Thymus (tissue), 11 donors: ENCODE results near the gene TDO2. TPM values are rescaled to one million over a fixed set of nuclear protein-coding genes. Genes with fewer than 3 reads are reported as not detected.

Source experiments
- DNase-seq, 9 donors: peaks; one replicate each; pipeline ENCODE4 v3.0.0-alpha.2; 2013; ENCODE audit warnings: low spot score in 9 of 9, low read depth in 6 of 9, missing footprints in 1 of 9
- H3K27ac ChIP-seq, 2 donors: one replicate each; pipeline ENCODE4 v1.5.1; 2013; ENCODE audit warnings: control low read depth in 1 of 2, low read depth in 1 of 2, low read length in 1 of 2, mild to moderate bottlenecking in 1 of 2, moderate library complexity in 1 of 2
- H3K27me3 ChIP-seq, 2 donors: one replicate each; pipeline ENCODE4 v1.5.1; 2013; ENCODE audit warnings: low read length in 1 of 2; ENCODE audit not compliant: control insufficient read depth in 2 of 2, insufficient read depth in 1 of 2
- H3K36me3 ChIP-seq, 2 donors: one replicate each; pipeline ENCODE4 v1.5.1; 2013; ENCODE audit warnings: low read length in 1 of 2, mild to moderate bottlenecking in 1 of 2, moderate library complexity in 1 of 2; ENCODE audit not compliant: control insufficient read depth in 2 of 2, insufficient read depth in 2 of 2
- H3K4me1 ChIP-seq, 2 donors: one replicate each; pipeline ENCODE4 v1.5.1; 2013; ENCODE audit warnings: low read length in 2 of 2; ENCODE audit not compliant: control insufficient read depth in 2 of 2, insufficient read depth in 2 of 2
- H3K4me3 ChIP-seq, 2 donors: one replicate each; pipeline ENCODE4 v1.5.1; 2013; ENCODE audit warnings: low read length in 2 of 2, control low read depth in 1 of 2, mild to moderate bottlenecking in 1 of 2
- H3K9me3 ChIP-seq, 2 donors: one replicate each; pipeline ENCODE4 v1.5.1; 2013; ENCODE audit warnings: low read length in 1 of 2, mild to moderate bottlenecking in 1 of 2; ENCODE audit not compliant: control insufficient read depth in 2 of 2, insufficient read depth in 1 of 2
- WGBS: extraction: QIAGEN DNeasy Blood & Tissue Kit; methylation state at CpG from one replicate; pipeline ENCODE4 v1.1.7; 2013; 5-methylcytosine and 5-hydroxymethylcytosine counted together
- polyA plus RNA-seq: library from polyadenylated mRNA; stranded (reverse); fragments of 200-250 nt; gene quantifications from one replicate; pipeline ENCODE4 v1.2.3, GENCODE V29; 2013
- total RNA-seq: library from RNA; stranded (reverse); fragments of 120-200 nt; gene quantifications from one replicate; pipeline ENCODE4 v1.2.4, GENCODE V29; 2013
- donor health status: healthy.

Gene TDO2
- total and polyA plus RNA-seq, 2 donors, result 0.66 to 1.1 TPM

- WGBS, result 87% methylated on average over 1 of the region's 1 CpG
- H3K4me3 ChIP-seq, result no peak overlapping the region
- H3K9me3 ChIP-seq, result no peaks in the 10 kb centered on the region
- H3K4me1 ChIP-seq, result no peaks in the 10 kb centered on the region
- no peaks in the 10 kb centered on the region for H3K27me3 ChIP-seq
- H3K36me3 ChIP-seq, result no peaks in the 10 kb centered on the region
- DNase-seq, result no peak
- no peak overlapping the region for H3K27ac ChIP-seq
These were observed 3.1 kb upstream of the TDO2 start for GRCh38 chr4:155900381-155900780.

GRCh38 chr4:155901013-155901412 is 2.5 kb upstream of the TDO2 start:
- Histone ChIP-seq H3K9me3 (no peaks in the 10 kb centered on the region), H3K27me3 (no peaks in the 10 kb centered on the region), H3K36me3 (no peaks in the 10 kb centered on the region), H3K4me3 (no peak overlapping the region), H3K4me1 (no peaks in the 10 kb centered on the region), H3K27ac (no peak overlapping the region)
- no peak for DNase-seq
- 99% methylated on average over 2 of the region's 2 CpGs for WGBS

- DNase-seq, result no peak
- Histone ChIP-seq H3K27ac (no peak overlapping the region), H3K4me1 (no peaks in the 10 kb centered on the region), H3K9me3 (no peaks in the 10 kb centered on the region), H3K27me3 (no peaks in the 10 kb centered on the region), H3K4me3 (no peak overlapping the region), H3K36me3 (no peaks in the 10 kb centered on the region)
- WGBS, result 89% methylated on average over 3 of the region's 3 CpGs
These were observed 835 bp downstream of the TDO2 start for GRCh38 chr4:155904331-155904730.

GRCh38 chr4:155906554-155907247 is 3.2 kb downstream of the TDO2 start:
- Histone ChIP-seq H3K27me3 (no peaks in the 10 kb centered on the region), H3K36me3 (no peaks in the 10 kb centered on the region), H3K9me3 (no peaks in the 10 kb centered on the region), H3K4me3 (no peak overlapping the region), H3K27ac (no peak overlapping the region), H3K4me1 (no peaks in the 10 kb centered on the region)
- 90% methylated on average over 6 of the region's 6 CpGs for WGBS
- DNase-seq, result peak in 2 of 9 donors; percentile 1 to 5

- Histone ChIP-seq H3K4me1 (no peaks in the 10 kb centered on the region), H3K27ac (no peak overlapping the region), H3K9me3 (no peaks in the 10 kb centered on the region), H3K27me3 (no peaks in the 10 kb centered on the region), H3K4me3 (no peak overlapping the region), H3K36me3 (no peaks in the 10 kb centered on the region)
- WGBS, result 94% methylated on average over 1 of the region's 1 CpG
- no peak for DNase-seq
These were observed 4.1 kb downstream of the TDO2 start for GRCh38 chr4:155907556-155907955.

GRCh38 chr4:155908187-155909139 is 5.0 kb downstream of the TDO2 start:
- Histone ChIP-seq H3K9me3 (no peaks in the 10 kb centered on the region), H3K27me3 (no peaks in the 10 kb centered on the region), H3K27ac (no peak overlapping the region), H3K36me3 (no peaks in the 10 kb centered on the region), H3K4me1 (no peaks in the 10 kb centered on the region), H3K4me3 (no peak overlapping the region)
- WGBS, result 96% methylated on average over 4 of the region's 4 CpGs
- DNase-seq, result no peak

GRCh38 chr4:155909615-155910226 is 6.2 kb downstream of the TDO2 start:
- 96% methylated on average over 3 of the region's 3 CpGs for whole genome bisulfite sequencing
- DNase-seq, result no peak
- Histone ChIP-seq H3K4me1 (no peaks in the 10 kb centered on the region), H3K27ac (no peak overlapping the region), H3K4me3 (no peak overlapping the region), H3K27me3 (no peaks in the 10 kb centered on the region), H3K9me3 (no peaks in the 10 kb centered on the region), H3K36me3 (no peaks in the 10 kb centered on the region)

GRCh38 chr4:155911905-155912304 is 8.4 kb downstream of the TDO2 start:
- H3K4me3 ChIP-seq, result no peak overlapping the region
- no peak for DNase-seq
- H3K4me1 ChIP-seq, result no peaks in the 10 kb centered on the region
- no peak overlapping the region for H3K27ac ChIP-seq
- H3K36me3 ChIP-seq, result no peaks in the 10 kb centered on the region
- no peaks in the 10 kb centered on the region for H3K9me3 ChIP-seq
- 94% methylated on average over 1 of the region's 1 CpG for whole genome bisulfite sequencing
- H3K27me3 ChIP-seq, result no peaks in the 10 kb centered on the region

- no peaks in the 10 kb centered on the region for H3K36me3 ChIP-seq
- DNase-seq, result no peak
- WGBS, result 59% methylated on average over 5 of the region's 5 CpGs
- no peak overlapping the region for H3K4me3 ChIP-seq
- H3K27me3 ChIP-seq, result no peaks in the 10 kb centered on the region
- no peaks in the 10 kb centered on the region for H3K9me3 ChIP-seq
- no peaks in the 10 kb centered on the region for H3K4me1 ChIP-seq
- no peak overlapping the region for H3K27ac ChIP-seq
These were observed 11.3 kb downstream of the TDO2 start for GRCh38 chr4:155914782-155915181.
